GM23338 (cell line): ENCODE measurements around the gene CCDC110. TPM values are rescaled to one million over a fixed set of nuclear protein-coding genes. Genes with fewer than 3 reads are reported as not detected.

Source experiments
- ATAC-seq: fragments of 200-7000 bp; cut with Tn5 transposase; 3 replicates; pipeline ENCODE4 v1.9.1; 2020
- DNase-seq: peaks from one replicate; pipeline ENCODE4 v3.0.0-alpha.2; 2015; ENCODE audit warnings: low spot score
- H2AFZ ChIP-seq: fragments of 200-600 bp; sonication (generic); 2 replicates; pipeline ENCODE4 v1.8.0; 2016; ENCODE audit warnings: antibody characterized with exemption, mild to moderate bottlenecking, moderate library complexity
- H3F3A ChIP-seq: fragments of 200-600 bp; sonication (generic); replicated peaks from 2 replicates; pipeline ENCODE4 v1.8.0; 2017; ENCODE audit warnings: antibody characterized with exemption, mixed run types, low read depth
- H3K27ac ChIP-seq: fragments of 200-600 bp; sonication (generic); 2 replicates; pipeline ENCODE4 v1.6.1; 2016; ENCODE audit warnings: low read depth
- H3K27me3 ChIP-seq: fragments of 200-600 bp; sonication (generic); 2 replicates; pipeline ENCODE4 v1.8.0; 2016; ENCODE audit warnings: mild to moderate bottlenecking, mixed run types, moderate library complexity; ENCODE audit not compliant: insufficient read depth
- H3K36me3 ChIP-seq: fragments of 200-600 bp; sonication (generic); 2 replicates; pipeline ENCODE4 v1.8.0; 2016; ENCODE audit warnings: mild to moderate bottlenecking; ENCODE audit not compliant: insufficient read depth
- H3K4me1 ChIP-seq: fragments of 200-600 bp; sonication (generic); 2 replicates; pipeline ENCODE4 v1.8.0; 2016; ENCODE audit warnings: mild to moderate bottlenecking, moderate library complexity; ENCODE audit not compliant: insufficient read depth
- H3K4me2 ChIP-seq: fragments of 200-600 bp; sonication (generic); 2 replicates; pipeline ENCODE4 v1.7.1; 2017; ENCODE audit warnings: mixed run types
- H3K4me3 ChIP-seq: fragments of 200-600 bp; sonication (generic); 2 replicates; pipeline ENCODE4 v1.6.1; 2016; ENCODE audit warnings: mixed run types
- H3K79me2 ChIP-seq: fragments of 200-600 bp; sonication (generic); replicated peaks from 2 replicates; pipeline ENCODE4 v1.8.0; 2017; ENCODE audit warnings: mild to moderate bottlenecking; ENCODE audit not compliant: insufficient read depth
- H3K9me2 ChIP-seq: fragments of 200-600 bp; sonication (generic); 2 replicates; pipeline ENCODE4 v1.8.0; 2017; ENCODE audit not compliant: insufficient read depth
- H4K20me1 ChIP-seq: fragments of 200-600 bp; sonication (generic); replicated peaks from 2 replicates; pipeline ENCODE4 v1.8.0; 2017; ENCODE audit warnings: mild to moderate bottlenecking; ENCODE audit not compliant: insufficient read depth
- H3K27ac Mint-ChIP-seq: 2 replicates; pipeline ENCODE4 v1.8.0; 2020; ENCODE audit warnings: inconsistent platforms, mild to moderate bottlenecking, moderate library complexity, mixed read lengths
- H3K27me3 Mint-ChIP-seq: 3 replicates; pipeline ENCODE4 v1.8.0; 2022; ENCODE audit warnings: low read depth, mild to moderate bottlenecking, moderate library complexity, mixed read lengths, inconsistent platforms; ENCODE audit not compliant: insufficient read depth, poor library complexity
- H3K36me3 Mint-ChIP-seq: 3 replicates; pipeline ENCODE4 v1.8.0; 2021; ENCODE audit warnings: low read depth, mild to moderate bottlenecking, inconsistent platforms, moderate library complexity, mixed read lengths
- H3K4me1 Mint-ChIP-seq: 3 replicates; pipeline ENCODE4 v1.8.0; 2020; ENCODE audit warnings: mild to moderate bottlenecking, inconsistent platforms, mixed read lengths
- H3K4me3 Mint-ChIP-seq: 3 replicates; pipeline ENCODE4 v1.8.0; 2021; ENCODE audit warnings: moderate library complexity, mild to moderate bottlenecking, inconsistent platforms, mixed read lengths
- H3K9me3 Mint-ChIP-seq: 3 replicates; pipeline ENCODE4 v1.8.0; 2020; ENCODE audit warnings: moderate library complexity, mild to moderate bottlenecking, inconsistent platforms, mixed read lengths
- CREB1 ChIP-seq: fragments of 250-450 bp; sonication (Bioruptor Pico); IDR thresholded peaks from 2 replicates; pipeline ENCODE4 v1.5.0; 2020; ENCODE audit warnings: low read depth, mild to moderate bottlenecking, moderate library complexity
- CTCF ChIP-seq, 2 experiments: fragments of 200-600 bp in 1 of 2; sonication (generic) in 1 of 2; conservative IDR thresholded peaks; 2 replicates each; pipeline versions ENCODE4 v1.5.1 to v1.6.1; 2016 to 2017; ENCODE audit warnings: antibody characterized with exemption in 2 of 2, low read depth in 2 of 2, mild to moderate bottlenecking in 2 of 2, moderate library complexity in 1 of 2
- ETS1 ChIP-seq: IDR thresholded peaks from 2 replicates; pipeline ENCODE4 v1.6.1; 2016; ENCODE audit warnings: antibody characterized with exemption
- EZH2phosphoT487 ChIP-seq: fragments of 200-600 bp; sonication (generic); IDR thresholded peaks from one replicate; pipeline ENCODE4 v1.8.1; 2018; ENCODE audit warnings: antibody characterized with exemption; ENCODE audit not compliant: unreplicated experiment
- NANOG ChIP-seq: IDR thresholded peaks from 2 replicates; pipeline ENCODE4 v1.6.1; 2016; ENCODE audit warnings: antibody characterized with exemption, borderline replicate concordance
- POLR2AphosphoS5 ChIP-seq: IDR thresholded peaks from 2 replicates; pipeline ENCODE4 v1.6.1; 2016; ENCODE audit warnings: antibody characterized with exemption, low read depth
- STAT1 ChIP-seq: IDR thresholded peaks from one replicate; pipeline ENCODE4 v1.6.1; 2016; ENCODE audit warnings: antibody characterized with exemption; ENCODE audit not compliant: unreplicated experiment
- ZNF114 ChIP-seq: fragments of 250-450 bp; sonication (Bioruptor Pico); IDR thresholded peaks from 2 replicates; pipeline ENCODE4 v1.5.0; 2020; ENCODE audit warnings: mild to moderate bottlenecking, moderate library complexity
- ZNF331 ChIP-seq: fragments of 250-450 bp; sonication (Bioruptor Pico); IDR thresholded peaks from 2 replicates; pipeline ENCODE4 v1.5.0; 2020; ENCODE audit warnings: low read depth, mild to moderate bottlenecking, moderate library complexity
- polyA plus RNA-seq: library from polyadenylated mRNA; unstranded; fragments of >200 nt; fragmentation: Nextera tagmentation; extraction: Ambion mirVana; gene quantifications from 2 replicates; pipeline ENCODE4 v1.2.1, GENCODE V29; 2016
- total RNA-seq: library from RNA; depleted of rRNA; stranded (reverse); fragments of >200 nt; shearing (Covaris generic); gene quantifications from 2 replicates; pipeline ENCODE4 v1.2.3, GENCODE V29; 2014
- TF ChIP-seq, protein P1 (sequence below): fragments of 250-450 bp; sonication (Bioruptor Pico); IDR thresholded peaks from 2 replicates; pipeline ENCODE4 v1.5.0; 2020; ENCODE audit warnings: mild to moderate bottlenecking, moderate library complexity
- TF ChIP-seq, protein P2 (sequence below): IDR thresholded peaks from one replicate; pipeline ENCODE4 v1.6.1; 2018; ENCODE audit warnings: antibody characterized with exemption; ENCODE audit not compliant: unreplicated experiment

The CCDC110 gene
- total and polyA plus RNA-seq, 2 experiments from 2014 or later, result 5.4 to 6.7 TPM

GRCh38 chr4:185514182-185514697, 42.7 kb upstream of the CCDC110 start:
- no peaks in the 10 kb centered on the region for H3K27me3 Mint-ChIP-seq
- Histone ChIP-seq H2AFZ (no peak overlapping the region), H3K79me2 (no peaks in the 10 kb centered on the region), H3K27ac (no peak overlapping the region), H3K9me2 (no peaks in the 10 kb centered on the region), H3K27me3 (no peaks in the 10 kb centered on the region), H3K4me1 (no peaks in the 10 kb centered on the region; the same call in 1 of the 2 replicates), H3K4me3 (no peak overlapping the region), H3K36me3 (no peaks in the 10 kb centered on the region), H4K20me1 (no peaks in the 10 kb centered on the region), H3F3A (no peaks in the 10 kb centered on the region), H3K4me2 (no peak overlapping the region)
- no peaks in the 10 kb centered on the region for H3K4me1 Mint-ChIP-seq
- H3K9me3 Mint-ChIP-seq, result no peaks in the 10 kb centered on the region
- no peaks in the 10 kb centered on the region for H3K36me3 Mint-ChIP-seq
- ATAC-seq, result no peak
- no peak overlapping the region for H3K27ac Mint-ChIP-seq
- DNase-seq, result no peak
- no peak for TF ChIP-seq EZH2phosphoT487
- no peak for TF ChIP-seq ETS1
- TF ChIP-seq CREB1, result no peak
- TF ChIP-seq NANOG, result no peak
- no peak for TF ChIP-seq POLR2AphosphoS5
- no peak for TF ChIP-seq CTCF (conservative IDR thresholded peaks at IDR 0.05; ENCODE audit: low read depth in 2 of 2)
- TF ChIP-seq, protein P1, sequence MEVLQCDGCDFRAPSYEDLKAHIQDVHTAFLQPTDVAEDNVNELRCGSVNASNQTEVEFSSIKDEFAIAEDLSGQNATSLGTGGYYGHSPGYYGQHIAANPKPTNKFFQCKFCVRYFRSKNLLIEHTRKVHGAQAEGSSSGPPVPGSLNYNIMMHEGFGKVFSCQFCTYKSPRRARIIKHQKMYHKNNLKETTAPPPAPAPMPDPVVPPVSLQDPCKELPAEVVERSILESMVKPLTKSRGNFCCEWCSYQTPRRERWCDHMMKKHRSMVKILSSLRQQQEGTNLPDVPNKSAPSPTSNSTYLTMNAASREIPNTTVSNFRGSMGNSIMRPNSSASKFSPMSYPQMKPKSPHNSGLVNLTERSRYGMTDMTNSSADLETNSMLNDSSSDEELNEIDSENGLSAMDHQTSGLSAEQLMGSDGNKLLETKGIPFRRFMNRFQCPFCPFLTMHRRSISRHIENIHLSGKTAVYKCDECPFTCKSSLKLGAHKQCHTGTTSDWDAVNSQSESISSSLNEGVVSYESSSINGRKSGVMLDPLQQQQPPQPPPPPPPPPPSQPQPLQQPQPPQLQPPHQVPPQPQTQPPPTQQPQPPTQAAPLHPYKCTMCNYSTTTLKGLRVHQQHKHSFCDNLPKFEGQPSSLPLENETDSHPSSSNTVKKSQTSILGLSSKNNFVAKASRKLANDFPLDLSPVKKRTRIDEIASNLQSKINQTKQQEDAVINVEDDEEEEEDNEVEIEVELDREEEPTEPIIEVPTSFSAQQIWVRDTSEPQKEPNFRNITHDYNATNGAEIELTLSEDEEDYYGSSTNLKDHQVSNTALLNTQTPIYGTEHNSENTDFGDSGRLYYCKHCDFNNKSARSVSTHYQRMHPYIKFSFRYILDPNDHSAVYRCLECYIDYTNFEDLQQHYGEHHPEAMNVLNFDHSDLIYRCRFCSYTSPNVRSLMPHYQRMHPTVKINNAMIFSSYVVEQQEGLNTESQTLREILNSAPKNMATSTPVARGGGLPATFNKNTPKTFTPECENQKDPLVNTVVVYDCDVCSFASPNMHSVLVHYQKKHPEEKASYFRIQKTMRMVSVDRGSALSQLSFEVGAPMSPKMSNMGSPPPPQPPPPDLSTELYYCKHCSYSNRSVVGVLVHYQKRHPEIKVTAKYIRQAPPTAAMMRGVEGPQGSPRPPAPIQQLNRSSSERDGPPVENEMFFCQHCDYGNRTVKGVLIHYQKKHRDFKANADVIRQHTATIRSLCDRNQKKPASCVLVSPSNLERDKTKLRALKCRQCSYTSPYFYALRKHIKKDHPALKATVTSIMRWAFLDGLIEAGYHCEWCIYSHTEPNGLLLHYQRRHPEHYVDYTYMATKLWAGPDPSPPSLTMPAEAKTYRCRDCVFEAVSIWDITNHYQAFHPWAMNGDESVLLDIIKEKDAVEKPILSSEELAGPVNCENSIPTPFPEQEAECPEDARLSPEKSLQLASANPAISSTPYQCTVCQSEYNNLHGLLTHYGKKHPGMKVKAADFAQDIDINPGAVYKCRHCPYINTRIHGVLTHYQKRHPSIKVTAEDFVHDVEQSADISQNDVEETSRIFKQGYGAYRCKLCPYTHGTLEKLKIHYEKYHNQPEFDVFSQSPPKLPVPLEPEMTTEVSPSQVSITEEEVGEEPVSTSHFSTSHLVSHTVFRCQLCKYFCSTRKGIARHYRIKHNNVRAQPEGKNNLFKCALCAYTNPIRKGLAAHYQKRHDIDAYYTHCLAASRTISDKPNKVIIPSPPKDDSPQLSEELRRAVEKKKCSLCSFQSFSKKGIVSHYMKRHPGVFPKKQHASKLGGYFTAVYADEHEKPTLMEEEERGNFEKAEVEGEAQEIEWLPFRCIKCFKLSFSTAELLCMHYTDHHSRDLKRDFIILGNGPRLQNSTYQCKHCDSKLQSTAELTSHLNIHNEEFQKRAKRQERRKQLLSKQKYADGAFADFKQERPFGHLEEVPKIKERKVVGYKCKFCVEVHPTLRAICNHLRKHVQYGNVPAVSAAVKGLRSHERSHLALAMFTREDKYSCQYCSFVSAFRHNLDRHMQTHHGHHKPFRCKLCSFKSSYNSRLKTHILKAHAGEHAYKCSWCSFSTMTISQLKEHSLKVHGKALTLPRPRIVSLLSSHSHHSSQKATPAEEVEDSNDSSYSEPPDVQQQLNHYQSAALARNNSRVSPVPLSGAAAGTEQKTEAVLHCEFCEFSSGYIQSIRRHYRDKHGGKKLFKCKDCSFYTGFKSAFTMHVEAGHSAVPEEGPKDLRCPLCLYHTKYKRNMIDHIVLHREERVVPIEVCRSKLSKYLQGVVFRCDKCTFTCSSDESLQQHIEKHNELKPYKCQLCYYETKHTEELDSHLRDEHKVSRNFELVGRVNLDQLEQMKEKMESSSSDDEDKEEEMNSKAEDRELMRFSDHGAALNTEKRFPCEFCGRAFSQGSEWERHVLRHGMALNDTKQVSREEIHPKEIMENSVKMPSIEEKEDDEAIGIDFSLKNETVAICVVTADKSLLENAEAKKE (CRISPR knock-in tag), result no peak
- no peak for TF ChIP-seq ZNF114
- TF ChIP-seq STAT1, result no peak
- no peak for TF ChIP-seq ZNF331 (CRISPR knock-in tag)
- TF ChIP-seq, protein P2, sequence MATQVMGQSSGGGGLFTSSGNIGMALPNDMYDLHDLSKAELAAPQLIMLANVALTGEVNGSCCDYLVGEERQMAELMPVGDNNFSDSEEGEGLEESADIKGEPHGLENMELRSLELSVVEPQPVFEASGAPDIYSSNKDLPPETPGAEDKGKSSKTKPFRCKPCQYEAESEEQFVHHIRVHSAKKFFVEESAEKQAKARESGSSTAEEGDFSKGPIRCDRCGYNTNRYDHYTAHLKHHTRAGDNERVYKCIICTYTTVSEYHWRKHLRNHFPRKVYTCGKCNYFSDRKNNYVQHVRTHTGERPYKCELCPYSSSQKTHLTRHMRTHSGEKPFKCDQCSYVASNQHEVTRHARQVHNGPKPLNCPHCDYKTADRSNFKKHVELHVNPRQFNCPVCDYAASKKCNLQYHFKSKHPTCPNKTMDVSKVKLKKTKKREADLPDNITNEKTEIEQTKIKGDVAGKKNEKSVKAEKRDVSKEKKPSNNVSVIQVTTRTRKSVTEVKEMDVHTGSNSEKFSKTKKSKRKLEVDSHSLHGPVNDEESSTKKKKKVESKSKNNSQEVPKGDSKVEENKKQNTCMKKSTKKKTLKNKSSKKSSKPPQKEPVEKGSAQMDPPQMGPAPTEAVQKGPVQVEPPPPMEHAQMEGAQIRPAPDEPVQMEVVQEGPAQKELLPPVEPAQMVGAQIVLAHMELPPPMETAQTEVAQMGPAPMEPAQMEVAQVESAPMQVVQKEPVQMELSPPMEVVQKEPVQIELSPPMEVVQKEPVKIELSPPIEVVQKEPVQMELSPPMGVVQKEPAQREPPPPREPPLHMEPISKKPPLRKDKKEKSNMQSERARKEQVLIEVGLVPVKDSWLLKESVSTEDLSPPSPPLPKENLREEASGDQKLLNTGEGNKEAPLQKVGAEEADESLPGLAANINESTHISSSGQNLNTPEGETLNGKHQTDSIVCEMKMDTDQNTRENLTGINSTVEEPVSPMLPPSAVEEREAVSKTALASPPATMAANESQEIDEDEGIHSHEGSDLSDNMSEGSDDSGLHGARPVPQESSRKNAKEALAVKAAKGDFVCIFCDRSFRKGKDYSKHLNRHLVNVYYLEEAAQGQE, result no peak
- no peak overlapping the region for H3K4me3 Mint-ChIP-seq
